Subcutaneous adipose tissue (tissue), 4 donors: ENCODE measurements around the gene KBTBD12. TPM values are rescaled to one million over a fixed set of nuclear protein-coding genes. Genes with fewer than 3 reads are reported as not detected.

Experiments used
- CTCF ChIP-seq: fragments of 450-650 bp; IDR thresholded peaks from one replicate; pipeline ENCODE4 v1.5.1; 2016; ENCODE audit warnings: low read depth, mild to moderate bottlenecking, control low read depth, antibody characterized with exemption, moderate library complexity
- total RNA-seq, 4 donors: library from RNA; depleted of rRNA; stranded (reverse); fragments of >200 nt; gene quantifications; one replicate each; pipeline ENCODE4 v1.1.0, GENCODE V29; 2016

The KBTBD12 gene
- total RNA-seq, 4 donors from 2014 or later, result 0.68 to 1.5 TPM; not detected in 2

GRCh38 chr3:127997016-127997415, 82.0 kb downstream of the KBTBD12 start:
- TF ChIP-seq CTCF, result no peak

DNA sequence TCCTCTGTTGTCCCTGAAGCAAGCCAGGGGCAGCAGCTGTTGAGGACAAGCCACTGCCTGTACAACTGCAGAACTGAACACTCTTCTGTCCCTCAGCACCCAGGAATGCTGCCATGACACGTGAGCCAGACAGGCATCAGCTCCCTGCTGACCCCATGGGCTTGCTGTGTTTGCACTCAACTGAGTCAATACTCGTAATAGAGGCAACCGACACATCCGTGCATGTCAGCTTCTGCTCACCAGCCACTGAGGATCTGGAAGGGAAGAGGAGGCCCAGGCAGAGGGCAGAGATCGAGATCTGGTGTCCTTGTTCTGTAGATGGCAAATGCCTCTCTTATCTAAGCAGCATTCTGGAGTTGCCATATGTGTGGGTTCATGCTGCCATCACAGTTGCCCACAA, 82.9 kb downstream of the KBTBD12 start:
- TF ChIP-seq CTCF, result no peak

GRCh38 chr3:127998596-127998995, 83.6 kb downstream of the KBTBD12 start:
- no peak for TF ChIP-seq CTCF

- TF ChIP-seq CTCF, result no peak
These were observed 84.6 kb downstream of the KBTBD12 start for GRCh38 chr3:127999509-128000106.

GRCh38 chr3:128001576-128001975, 86.5 kb downstream of the KBTBD12 start:
- TF ChIP-seq CTCF, result no peak

DNA sequence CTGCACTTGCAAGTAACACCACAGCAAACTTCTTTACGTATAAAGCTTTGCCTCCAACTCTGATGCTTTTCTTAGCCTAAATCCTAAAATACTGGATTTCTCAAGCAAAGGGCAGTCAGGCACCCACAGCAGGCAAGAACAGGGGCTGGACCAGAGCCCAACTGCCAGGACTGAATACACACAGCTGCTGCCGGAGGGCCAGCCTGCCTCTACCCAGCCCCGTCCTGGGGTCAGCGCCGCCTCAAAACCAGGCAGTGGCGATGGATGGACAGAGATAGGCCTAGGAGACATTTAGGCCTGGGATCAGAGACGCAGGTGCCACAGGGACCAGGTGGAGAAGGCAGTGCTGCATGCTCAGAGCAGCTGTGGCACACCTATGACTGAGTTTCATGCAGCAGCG, 89.6 kb downstream of the KBTBD12 start:
- TF ChIP-seq CTCF, result no peak

GRCh38 chr3:128006061-128007032, 91.3 kb downstream of the KBTBD12 start:
- TF ChIP-seq CTCF, result no peak
